ENCODE measurements around the gene ARHGDIB. TPM values are rescaled to one million over a fixed set of nuclear protein-coding genes. Genes with fewer than 3 reads are reported as not detected.

The ARHGDIB gene
- total and polyA plus RNA-seq, 2 experiments from 2014 or later = 0.89 TPM; not detected in 1

- TF ChIP-seq, protein P1, sequence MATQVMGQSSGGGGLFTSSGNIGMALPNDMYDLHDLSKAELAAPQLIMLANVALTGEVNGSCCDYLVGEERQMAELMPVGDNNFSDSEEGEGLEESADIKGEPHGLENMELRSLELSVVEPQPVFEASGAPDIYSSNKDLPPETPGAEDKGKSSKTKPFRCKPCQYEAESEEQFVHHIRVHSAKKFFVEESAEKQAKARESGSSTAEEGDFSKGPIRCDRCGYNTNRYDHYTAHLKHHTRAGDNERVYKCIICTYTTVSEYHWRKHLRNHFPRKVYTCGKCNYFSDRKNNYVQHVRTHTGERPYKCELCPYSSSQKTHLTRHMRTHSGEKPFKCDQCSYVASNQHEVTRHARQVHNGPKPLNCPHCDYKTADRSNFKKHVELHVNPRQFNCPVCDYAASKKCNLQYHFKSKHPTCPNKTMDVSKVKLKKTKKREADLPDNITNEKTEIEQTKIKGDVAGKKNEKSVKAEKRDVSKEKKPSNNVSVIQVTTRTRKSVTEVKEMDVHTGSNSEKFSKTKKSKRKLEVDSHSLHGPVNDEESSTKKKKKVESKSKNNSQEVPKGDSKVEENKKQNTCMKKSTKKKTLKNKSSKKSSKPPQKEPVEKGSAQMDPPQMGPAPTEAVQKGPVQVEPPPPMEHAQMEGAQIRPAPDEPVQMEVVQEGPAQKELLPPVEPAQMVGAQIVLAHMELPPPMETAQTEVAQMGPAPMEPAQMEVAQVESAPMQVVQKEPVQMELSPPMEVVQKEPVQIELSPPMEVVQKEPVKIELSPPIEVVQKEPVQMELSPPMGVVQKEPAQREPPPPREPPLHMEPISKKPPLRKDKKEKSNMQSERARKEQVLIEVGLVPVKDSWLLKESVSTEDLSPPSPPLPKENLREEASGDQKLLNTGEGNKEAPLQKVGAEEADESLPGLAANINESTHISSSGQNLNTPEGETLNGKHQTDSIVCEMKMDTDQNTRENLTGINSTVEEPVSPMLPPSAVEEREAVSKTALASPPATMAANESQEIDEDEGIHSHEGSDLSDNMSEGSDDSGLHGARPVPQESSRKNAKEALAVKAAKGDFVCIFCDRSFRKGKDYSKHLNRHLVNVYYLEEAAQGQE (IDR thresholded peaks at IDR 0.05; ENCODE audit: unreplicated experiment) = no peak
- TF ChIP-seq POLR2AphosphoS5 (IDR thresholded peaks at IDR 0.05; ENCODE audit: low read depth) = no peak
Measured at GRCh38 chr12:14993537-14994266, 32.3 kb upstream of the ARHGDIB start (continued).

GRCh38 chr12:14993117-14993516 is 31.7 kb upstream of the ARHGDIB start:
- H3K27me3 ChIP-seq (ENCODE audit: insufficient read depth) = no peaks in the 10 kb centered on the region
- no peaks in the 10 kb centered on the region for H3K36me3 Mint-ChIP-seq (ENCODE audit: low read depth)
- H3K4me3 Mint-ChIP-seq = no peak overlapping the region
- no peaks in the 10 kb centered on the region for H3K9me2 ChIP-seq (ENCODE audit: insufficient read depth)
- H3F3A ChIP-seq (replicated peaks; ENCODE audit: low read depth) = no peaks in the 10 kb centered on the region
- H3K27ac ChIP-seq (ENCODE audit: low read depth) = no peak overlapping the region
- no peaks in the 10 kb centered on the region for H4K20me1 ChIP-seq (replicated peaks; ENCODE audit: insufficient read depth)
- no peak for ATAC-seq
- no peaks in the 10 kb centered on the region for H3K36me3 ChIP-seq (ENCODE audit: insufficient read depth)
- H3K79me2 ChIP-seq (replicated peaks; ENCODE audit: insufficient read depth) = no peaks in the 10 kb centered on the region
- H3K4me1 ChIP-seq (ENCODE audit: insufficient read depth) = no peaks in the 10 kb centered on the region
- no peaks in the 10 kb centered on the region for H3K27me3 Mint-ChIP-seq (ENCODE audit: insufficient read depth, low read depth, poor library complexity)
- TF ChIP-seq ZNF114 (CRISPR knock-in tag; IDR thresholded peaks at IDR 0.05) (no peak), EZH2phosphoT487 (IDR thresholded peaks at IDR 0.05; ENCODE audit: unreplicated experiment) (no peak), POLR2AphosphoS5 (IDR thresholded peaks at IDR 0.05; ENCODE audit: low read depth) (no peak), EZH2 (IDR thresholded peaks at IDR 0.05; ENCODE audit: low read depth, unreplicated experiment) (no peak)
- H3K27ac Mint-ChIP-seq = no peak overlapping the region
- H3K4me3 ChIP-seq = no peak overlapping the region
- H3K4me2 ChIP-seq = no peak overlapping the region
- DNase-seq (ENCODE audit: low spot score) = no peak
- no peak overlapping the region for H2AFZ ChIP-seq
- no peaks in the 10 kb centered on the region; the same call in 2 of the 3 replicates for H3K9me3 Mint-ChIP-seq
- no peaks in the 10 kb centered on the region for H3K4me1 Mint-ChIP-seq

DNA sequence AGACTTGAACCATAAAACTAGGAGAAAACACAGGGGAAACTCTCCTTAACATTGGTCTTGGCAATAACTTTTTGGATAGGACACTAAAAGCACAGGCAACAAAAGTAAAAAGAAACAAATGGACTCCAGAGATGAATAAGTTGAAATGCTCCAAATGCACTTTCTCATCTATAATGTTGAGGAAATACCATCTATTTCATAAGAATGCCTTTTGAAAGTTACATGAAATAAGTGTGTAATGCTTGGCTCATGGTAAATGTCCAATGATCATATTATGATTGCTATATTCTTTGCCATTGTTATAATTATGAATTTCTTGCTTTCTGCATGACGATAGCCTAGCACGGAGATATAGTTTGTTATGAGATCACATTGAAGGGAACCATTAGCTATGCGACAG is 31.3 kb upstream of the ARHGDIB start:
- Mint-ChIP-seq H3K27me3 (ENCODE audit: insufficient read depth, low read depth, poor library complexity) (no peaks in the 10 kb centered on the region), H3K27ac (no peak overlapping the region), H3K36me3 (ENCODE audit: low read depth) (no peaks in the 10 kb centered on the region), H3K9me3 (no peaks in the 10 kb centered on the region; the same call in 2 of the 3 replicates), H3K4me3 (no peak overlapping the region), H3K4me1 (no peaks in the 10 kb centered on the region)
- H3K27me3 ChIP-seq (ENCODE audit: insufficient read depth) = no peaks in the 10 kb centered on the region
- H3F3A ChIP-seq (replicated peaks; ENCODE audit: low read depth) = no peaks in the 10 kb centered on the region
- no peak for ATAC-seq
- no peak overlapping the region for H2AFZ ChIP-seq
- H3K27ac ChIP-seq (ENCODE audit: low read depth) = no peak overlapping the region
- H3K79me2 ChIP-seq (replicated peaks; ENCODE audit: insufficient read depth) = no peaks in the 10 kb centered on the region
- no peaks in the 10 kb centered on the region for H3K9me2 ChIP-seq (ENCODE audit: insufficient read depth)
- H3K4me2 ChIP-seq = no peak overlapping the region
- H3K4me1 ChIP-seq (ENCODE audit: insufficient read depth) = no peaks in the 10 kb centered on the region
- no peak overlapping the region for H3K4me3 ChIP-seq
- no peaks in the 10 kb centered on the region for H4K20me1 ChIP-seq (replicated peaks; ENCODE audit: insufficient read depth)
- H3K36me3 ChIP-seq (ENCODE audit: insufficient read depth) = no peaks in the 10 kb centered on the region
- no peak for DNase-seq (ENCODE audit: low spot score)
- no peak for TF ChIP-seq EZH2 (IDR thresholded peaks at IDR 0.05; ENCODE audit: low read depth, unreplicated experiment)
- TF ChIP-seq EZH2phosphoT487 (IDR thresholded peaks at IDR 0.05; ENCODE audit: unreplicated experiment) = no peak
- TF ChIP-seq STAT1 (IDR thresholded peaks at IDR 0.05; ENCODE audit: unreplicated experiment) = no peak
- no peak for TF ChIP-seq NANOG (IDR thresholded peaks at IDR 0.05; ENCODE audit: borderline replicate concordance)
- TF ChIP-seq, protein P1 (IDR thresholded peaks at IDR 0.05; ENCODE audit: unreplicated experiment) = no peak
- no peak for TF ChIP-seq POLR2AphosphoS5 (IDR thresholded peaks at IDR 0.05; ENCODE audit: low read depth)
